Measurements from ENCODE around the gene PMIS2. TPM values are rescaled to one million over a fixed set of nuclear protein-coding genes. Genes with fewer than 3 reads are reported as not detected.
"Not testable (repeated sequence)": the region's sequence is repeated elsewhere in the genome, so short reads cannot be mapped to it uniquely, and the experiment has no call there.

Gene PMIS2
- total and polyA plus RNA-seq, 3 donors from 2014 or later = 0.74 to 2.0 TPM; not detected in 1

- Histone ChIP-seq H3K4me3 (no peak overlapping the region), H3K4me1 (no peaks in the 10 kb centered on the region), H3K27me3 (no peaks in the 10 kb centered on the region), H3K36me3 (ENCODE audit: low read depth, missing control alignments) (no peaks in the 10 kb centered on the region), H3K9me3 (no peaks in the 10 kb centered on the region), H3K27ac (no peak overlapping the region)
- 79 to 95% methylated on average over 1 of the region's 1 CpG for WGBS, 2 donors
- DNase-seq = no peak
- TF ChIP-seq CTCF (IDR thresholded peaks at IDR 0.05) = no peak
- intact Hi-C loops (cut with DNase I; ENCODE audit: low total_unique reads) = no loop called here
Observed at GRCh38 chr19:35595928-35596327, 10.0 kb downstream of the PMIS2 start.

GRCh38 chr19:35596366-35596999, 10.5 kb downstream of the PMIS2 start:
- Histone ChIP-seq H3K36me3 (ENCODE audit: low read depth, missing control alignments) (no peaks in the 10 kb centered on the region), H3K27me3 (no peaks in the 10 kb centered on the region), H3K27ac (no peak overlapping the region), H3K4me3 (peak overlapping the region in 1 of 2 donors; percentile 18), H3K4me1 (no peaks in the 10 kb centered on the region), H3K9me3 (no peaks in the 10 kb centered on the region)
- TF ChIP-seq POLR2A (IDR thresholded peaks at IDR 0.05) = no peak
- WGBS, 2 donors = 57 to 59% methylated on average over 4 of the region's 4 CpGs
- intact Hi-C loops (cut with DNase I; ENCODE audit: low total_unique reads) = no loop called here
- peak; percentile 70 for DNase-seq

- no peak for DNase-seq
- no peak overlapping the region for H3K27ac ChIP-seq
- intact Hi-C loops (cut with DNase I; ENCODE audit: low total_unique reads) = no loop called here
- H3K36me3 ChIP-seq (ENCODE audit: low read depth, missing control alignments) = no peaks in the 10 kb centered on the region
- WGBS, 2 donors = 90 to 93% methylated on average over 3 of the region's 3 CpGs
- no peaks in the 10 kb centered on the region for H3K9me3 ChIP-seq
- TF ChIP-seq POLR2A (IDR thresholded peaks at IDR 0.05) (no peak), CTCF (IDR thresholded peaks at IDR 0.05) (no peak)
- H3K27me3 ChIP-seq = no peaks in the 10 kb centered on the region
- H3K4me3 ChIP-seq = no peak overlapping the region
- H3K4me1 ChIP-seq = no peaks in the 10 kb centered on the region
Observed at GRCh38 chr19:35601971-35602370, 16.0 kb downstream of the PMIS2 start.

GRCh38 chr19:35604436-35604835, 18.5 kb downstream of the PMIS2 start:
- H3K27ac ChIP-seq; intact Hi-C loops (cut with DNase I; ENCODE audit: low total_unique reads): not testable (repeated sequence)
- WGBS, 2 donors = 85 to 94% methylated on average over 4 of the region's 4 CpGs

GRCh38 chr19:35607170-35607569, 21.2 kb downstream of the PMIS2 start:
- H3K36me3 ChIP-seq (ENCODE audit: low read depth, missing control alignments); H3K9me3 ChIP-seq; H3K4me1 ChIP-seq; H3K4me3 ChIP-seq; H3K27me3 ChIP-seq; DNase-seq; intact Hi-C loops (cut with DNase I; ENCODE audit: low total_unique reads); H3K27ac ChIP-seq: not testable (repeated sequence)
- 90 to 91% methylated on average over 8 of the region's 8 CpGs for WGBS, 2 donors

More at GRCh38 chr19:35604436-35604835, 18.5 kb downstream of the PMIS2 start:
- not testable (repeated sequence) for H3K27me3 ChIP-seq; H3K4me3 ChIP-seq; H3K36me3 ChIP-seq (ENCODE audit: low read depth, missing control alignments); DNase-seq; H3K9me3 ChIP-seq; H3K4me1 ChIP-seq

- 78 to 92% methylated on average over 3 of the region's 3 CpGs for WGBS, 2 donors
- no peaks in the 10 kb centered on the region for H3K27me3 ChIP-seq
- H3K27ac ChIP-seq = no peak overlapping the region
- no peaks in the 10 kb centered on the region for H3K36me3 ChIP-seq (ENCODE audit: low read depth, missing control alignments)
- no peak for DNase-seq
- no peaks in the 10 kb centered on the region for H3K9me3 ChIP-seq
- H3K4me1 ChIP-seq = peaks cover 4% of the 10 kb centered on the region
- intact Hi-C loops (cut with DNase I; ENCODE audit: low total_unique reads) = no loop called here
- TF ChIP-seq CTCF (IDR thresholded peaks at IDR 0.05) (no peak), POLR2A (IDR thresholded peaks at IDR 0.05) (no peak)
- no peak overlapping the region for H3K4me3 ChIP-seq
Observed at GRCh38 chr19:35607661-35608060, 21.7 kb downstream of the PMIS2 start.
